Breast epithelium (tissue), 3 donors: ENCODE data around the gene ADCK1.

Experiments used
- CTCF ChIP-seq, 3 donors: fragments of 450-650 bp; IDR thresholded peaks; one replicate each; pipeline ENCODE4 v1.5.1; 2016 to 2017; ENCODE audit warnings: antibody characterized with exemption in 3 of 3, mild to moderate bottlenecking in 3 of 3, moderate library complexity in 3 of 3
- POLR2A ChIP-seq: fragments of 450-650 bp; IDR thresholded peaks from one replicate; pipeline ENCODE4 v1.6.1; 2016; ENCODE audit warnings: antibody characterized with exemption, mild to moderate bottlenecking, moderate library complexity
- POLR2AphosphoS5 ChIP-seq, 3 donors: sonication (generic); formaldehyde crosslinking; IDR thresholded peaks; one replicate each; pipeline ENCODE4 v1.6.1; 2017; ENCODE audit warnings: antibody characterized with exemption in 3 of 3

- no peak for TF ChIP-seq CTCF (IDR thresholded peaks at IDR 0.05)
- no peak for TF ChIP-seq POLR2A
- TF ChIP-seq POLR2AphosphoS5 (IDR thresholded peaks at IDR 0.05): no peak
These were observed 162.1 kb downstream of the ADCK1 start for GRCh38 chr14:77961847-77962580.
